T47D (cell line): ENCODE data around the gene XCR1.

Experiments
- DNase-seq, 2 experiments: peaks; one replicate each; pipeline versions ENCODE4 v3.0.0 to v3.0.0-alpha.2; 2011 to 2012; ENCODE audit warnings: low read depth in 1 of 2, low spot score in 1 of 2
- JUND ChIP-seq: IDR thresholded peaks from 2 replicates; pipeline ENCODE4 v1.6.1; 2012; ENCODE audit warnings: low read depth
- in situ Hi-C: cut with HindIII; loops from 2 replicates; pipeline ENCODE4 v1.10.0; 2016; ENCODE audit warnings: low sequenced_read_pairs, low pct_unique_long_range_greater_than_20kb

The XCR1 gene

DNA sequence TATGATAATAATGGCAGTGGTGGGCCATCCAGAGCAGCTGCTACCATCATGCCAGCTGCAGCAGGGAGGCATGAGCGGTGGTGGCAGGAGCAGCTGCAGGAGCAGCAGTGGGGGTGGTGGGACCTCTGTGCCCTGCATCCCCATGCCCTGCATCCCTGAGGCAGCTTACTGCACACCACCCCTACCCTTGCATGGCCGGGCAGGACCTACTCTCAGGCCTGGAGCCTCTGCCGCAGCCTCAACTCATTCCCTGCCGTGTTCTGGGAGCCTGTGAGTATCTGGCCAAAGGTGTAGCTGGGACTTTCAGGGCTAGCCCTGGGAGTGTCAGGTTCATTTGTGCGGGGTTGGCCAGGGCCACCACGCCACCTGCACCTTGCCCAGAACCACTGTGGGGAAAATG, 3.3 kb upstream of the XCR1 start:
- in situ Hi-C loops: no loop called here
- TF ChIP-seq JUND: no peak
- no peak for DNase-seq

DNA sequence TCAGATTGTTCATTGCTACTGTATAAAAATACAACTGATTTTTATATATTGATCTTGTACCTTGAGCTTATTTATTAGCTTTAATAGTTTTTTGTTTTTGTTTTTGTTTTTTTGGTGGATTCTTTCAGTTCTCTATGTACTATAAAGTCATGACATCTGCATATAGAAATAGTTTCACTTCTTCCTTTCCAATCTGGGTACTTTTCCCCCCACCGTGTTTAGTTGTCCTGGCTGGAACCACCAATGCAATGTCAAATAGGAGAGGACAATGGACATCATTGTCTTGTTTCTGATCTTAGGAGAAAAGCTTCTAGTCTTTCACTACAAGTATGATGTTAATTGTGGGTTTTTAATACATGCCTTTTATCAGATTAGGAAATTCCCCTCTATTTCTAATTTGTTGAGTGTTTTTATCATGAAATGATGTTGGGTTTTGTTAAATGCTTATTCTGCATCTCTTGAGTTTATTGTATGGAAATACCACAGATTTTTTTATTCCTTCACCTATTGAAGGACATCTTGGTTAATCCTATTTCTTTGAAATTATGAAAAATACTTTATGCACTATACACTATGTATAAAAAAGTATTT, 2.8 kb upstream of the XCR1 start:
- in situ Hi-C loops: no loop called here
- DNase-seq: no peak
- no peak for TF ChIP-seq JUND

DNA sequence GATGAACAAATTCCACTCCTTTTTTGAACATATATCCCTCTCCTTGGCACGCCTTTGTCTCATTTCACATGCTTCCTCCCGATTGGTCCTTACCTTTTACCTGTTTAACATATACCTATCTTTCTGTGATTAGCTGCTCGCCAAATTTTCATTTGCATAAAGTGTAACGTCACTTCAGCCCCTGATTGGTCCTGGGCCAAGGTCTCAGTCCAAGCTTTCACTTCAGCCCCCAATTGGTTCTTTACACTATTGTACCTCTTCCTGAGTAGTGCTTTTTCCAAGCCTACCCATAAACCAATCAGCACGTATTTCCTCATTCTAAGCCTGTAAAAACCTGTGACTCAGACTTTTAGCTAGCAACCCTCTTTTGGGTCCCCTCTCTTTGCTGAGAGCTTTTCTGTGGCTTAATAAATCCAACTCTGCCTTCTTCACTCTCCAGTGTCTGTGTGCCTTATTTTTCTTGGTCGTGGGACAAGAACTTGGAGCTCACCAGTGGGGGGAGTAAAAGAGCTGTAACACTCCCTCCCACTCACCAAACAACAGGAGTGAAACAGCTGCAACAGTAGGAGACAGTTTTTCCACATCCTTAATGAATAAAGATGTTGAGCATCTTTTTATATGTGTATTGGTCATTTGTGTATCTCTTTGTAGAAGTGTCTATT, 584 bp upstream of the XCR1 start:
- in situ Hi-C loops: no loop called here
- no peak for TF ChIP-seq JUND
- peak in 1 of 2 experiments; percentile 30 for DNase-seq

DNA sequence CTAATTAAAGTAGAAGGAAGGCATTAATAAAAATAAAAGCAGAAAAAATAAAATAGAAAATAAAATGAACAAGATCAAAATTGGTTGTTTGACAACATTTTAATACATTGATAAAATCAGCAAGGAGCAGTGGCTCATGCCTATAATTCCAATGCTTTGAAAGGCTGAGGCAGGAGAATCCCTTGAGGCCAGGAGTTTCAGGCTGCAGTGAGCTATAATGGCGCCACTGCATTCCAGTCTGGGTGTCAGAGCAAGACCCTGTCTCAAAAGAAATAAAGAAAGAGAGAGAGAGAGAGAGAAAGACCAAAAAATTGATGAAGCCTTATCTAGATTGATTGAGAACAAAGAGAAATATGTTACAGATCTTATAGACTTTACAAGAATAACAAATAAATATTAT, 2.1 kb downstream of the XCR1 start:
- no peak for DNase-seq
- TF ChIP-seq JUND: no peak
- in situ Hi-C loops: no loop called here

DNA sequence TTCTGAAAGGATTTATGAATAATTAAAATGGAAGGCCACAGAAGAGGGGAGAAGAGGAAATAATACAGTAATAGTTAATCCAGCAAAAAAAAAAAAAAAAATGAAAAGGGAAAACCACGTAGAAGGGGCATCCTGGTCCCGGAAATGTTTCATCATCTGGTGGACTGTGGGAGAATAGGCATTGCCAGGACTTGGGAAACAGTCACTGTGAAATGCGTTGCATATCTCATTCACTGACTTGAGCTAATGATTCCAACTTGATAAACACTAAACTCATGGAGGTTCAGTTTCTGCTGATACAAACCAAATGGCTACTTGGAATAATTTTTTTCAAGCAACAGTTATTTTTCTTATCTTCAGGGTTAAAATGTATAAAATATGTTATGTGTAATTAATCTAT, 3.2 kb downstream of the XCR1 start:
- DNase-seq: no peak
- TF ChIP-seq JUND: no peak
- in situ Hi-C loops: no loop called here

DNA sequence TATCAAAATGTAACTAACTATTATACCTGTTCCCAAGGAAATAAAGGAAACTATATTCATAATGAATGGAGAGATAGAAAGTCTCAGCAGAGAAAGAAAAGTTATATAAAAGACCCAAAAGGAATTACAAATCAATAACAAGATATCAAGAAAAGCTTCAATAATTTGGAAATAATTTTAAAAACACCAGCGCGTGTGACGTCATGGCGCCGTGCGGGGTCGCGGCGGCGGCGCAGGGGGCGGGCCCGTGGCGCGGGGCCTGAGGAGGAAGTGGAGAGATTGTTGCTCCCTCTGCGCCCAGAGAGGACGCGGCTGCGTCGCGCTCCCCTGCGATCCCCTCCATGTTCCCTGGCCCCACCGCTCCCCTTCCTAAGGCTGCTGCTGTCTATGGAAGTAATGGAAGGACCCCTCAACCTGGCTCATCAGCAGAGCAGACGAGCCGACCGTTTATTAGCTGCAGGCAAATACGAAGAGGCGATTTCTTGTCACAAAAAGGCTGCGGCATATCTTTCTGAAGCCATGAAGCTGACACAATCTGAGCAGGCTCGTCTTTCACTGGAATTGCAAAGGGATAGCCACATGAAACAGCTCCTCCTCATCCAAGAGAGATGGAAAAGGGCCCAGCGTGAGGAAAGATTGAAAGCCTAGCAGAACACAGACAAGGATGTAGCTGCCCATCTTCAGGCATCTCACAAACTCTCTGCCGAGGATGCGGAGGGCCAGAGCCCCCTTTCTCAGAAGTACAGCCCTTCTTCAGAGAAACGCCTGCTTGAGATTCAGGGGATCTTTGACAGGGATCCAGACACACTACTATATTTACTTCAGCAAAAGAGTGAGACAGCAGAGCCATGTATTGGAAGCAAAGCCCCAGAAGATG, 4.1 kb downstream of the XCR1 start:
- in situ Hi-C loops: no loop called here
- DNase-seq: no peak
- TF ChIP-seq JUND: no peak

DNA sequence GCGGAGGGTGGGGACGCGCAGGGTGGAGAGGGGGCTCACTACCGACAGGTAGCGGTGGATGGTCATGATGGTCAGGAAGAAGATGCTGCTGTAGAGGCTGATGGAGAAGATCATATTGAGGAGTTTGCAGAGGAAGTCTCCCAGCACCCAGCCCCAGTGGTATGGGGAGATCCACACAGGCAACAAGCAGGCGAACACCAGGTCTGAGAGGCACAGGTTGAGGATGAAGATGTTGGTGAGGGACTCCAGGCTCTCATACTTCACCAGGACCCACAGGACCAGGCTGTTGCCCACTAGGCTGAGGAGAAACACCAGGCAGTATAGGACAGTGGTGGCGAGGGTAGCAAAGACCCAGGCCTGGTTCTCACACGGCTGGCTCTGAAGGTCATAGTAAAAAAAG, 5.8 kb downstream of the XCR1 start:
- DNase-seq: no peak
- TF ChIP-seq JUND: no peak
- in situ Hi-C loops: no loop called here

DNA sequence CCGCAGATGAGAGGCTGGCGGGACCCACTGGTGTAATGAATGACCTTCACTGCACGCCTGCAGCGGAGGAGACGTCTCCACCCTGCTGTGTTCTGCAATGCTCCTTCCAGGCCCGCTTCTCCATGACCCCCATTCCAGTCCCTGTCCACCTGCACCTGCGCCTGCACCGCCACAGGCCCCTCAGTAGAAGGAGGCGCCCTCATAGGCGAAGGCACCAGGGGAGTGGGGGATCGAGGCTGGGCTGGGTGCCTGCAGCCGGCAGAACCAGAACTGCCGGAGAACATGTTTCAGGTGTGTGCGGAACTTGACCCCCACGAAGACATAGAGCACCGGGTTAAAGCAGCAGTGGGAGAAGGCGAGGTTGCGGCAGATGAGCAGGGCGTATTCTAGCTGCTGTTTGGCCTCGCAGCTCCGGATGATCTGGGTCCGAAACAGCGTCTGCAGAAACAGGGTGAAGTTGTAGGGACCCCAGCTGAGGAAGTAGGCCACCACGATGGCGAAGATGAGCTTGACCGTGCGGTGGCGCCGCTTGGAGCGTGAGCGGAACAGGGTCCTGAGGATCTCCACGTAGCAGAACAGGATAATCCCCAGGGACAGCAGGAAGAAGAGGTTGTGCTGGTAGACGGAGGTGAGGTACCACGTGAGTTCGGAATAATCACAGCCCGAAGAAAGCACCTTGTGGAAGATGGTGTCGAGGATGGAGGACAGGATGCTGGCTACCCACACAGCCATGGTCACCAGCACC, 6.3 kb downstream of the XCR1 start:
- in situ Hi-C loops: no loop called here
- no peak for TF ChIP-seq JUND
- DNase-seq: no peak

DNA sequence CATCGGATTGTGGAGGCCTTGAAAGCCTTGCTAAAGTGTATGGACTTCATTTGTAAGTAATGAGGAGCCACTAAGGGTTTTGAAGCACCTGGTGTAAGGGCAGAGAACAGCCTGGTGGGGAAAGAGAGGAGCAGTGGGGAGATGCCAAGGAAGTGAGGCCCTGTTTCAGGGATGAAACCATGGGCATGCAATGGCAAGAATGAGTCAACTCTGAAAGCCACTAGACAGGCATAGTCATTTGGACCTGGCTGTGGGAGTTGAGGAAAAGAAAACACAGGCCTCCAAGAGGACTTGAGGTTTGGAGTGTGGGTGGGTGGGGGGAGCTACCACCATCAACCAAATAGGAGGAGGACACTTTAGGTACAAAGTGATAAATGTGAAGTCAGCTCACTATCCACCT, 7.6 kb downstream of the XCR1 start:
- TF ChIP-seq JUND: no peak
- in situ Hi-C loops: no loop called here
- no peak for DNase-seq

DNA sequence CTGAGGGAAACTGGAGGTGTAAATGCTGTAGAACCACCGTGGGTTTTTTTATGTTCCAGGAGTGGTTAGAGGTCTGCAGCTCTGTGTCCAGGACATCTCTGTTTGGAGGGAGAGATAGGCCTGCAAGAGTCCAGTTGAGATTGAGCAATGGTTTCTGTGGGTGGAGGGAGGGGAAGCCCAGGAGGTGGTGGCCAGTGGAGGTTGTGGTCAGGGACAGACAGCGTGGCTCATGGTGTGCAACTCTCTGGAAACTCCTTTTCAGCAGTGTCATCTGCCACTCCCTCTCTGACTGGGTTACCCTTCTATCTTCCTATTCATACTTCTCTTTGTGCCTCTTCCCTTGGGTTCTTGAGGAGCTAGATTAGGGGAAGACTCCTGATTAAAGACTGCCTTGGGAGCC, 9.6 kb downstream of the XCR1 start:
- in situ Hi-C loops: no loop called here
- TF ChIP-seq JUND: no peak
- DNase-seq: no peak

DNA sequence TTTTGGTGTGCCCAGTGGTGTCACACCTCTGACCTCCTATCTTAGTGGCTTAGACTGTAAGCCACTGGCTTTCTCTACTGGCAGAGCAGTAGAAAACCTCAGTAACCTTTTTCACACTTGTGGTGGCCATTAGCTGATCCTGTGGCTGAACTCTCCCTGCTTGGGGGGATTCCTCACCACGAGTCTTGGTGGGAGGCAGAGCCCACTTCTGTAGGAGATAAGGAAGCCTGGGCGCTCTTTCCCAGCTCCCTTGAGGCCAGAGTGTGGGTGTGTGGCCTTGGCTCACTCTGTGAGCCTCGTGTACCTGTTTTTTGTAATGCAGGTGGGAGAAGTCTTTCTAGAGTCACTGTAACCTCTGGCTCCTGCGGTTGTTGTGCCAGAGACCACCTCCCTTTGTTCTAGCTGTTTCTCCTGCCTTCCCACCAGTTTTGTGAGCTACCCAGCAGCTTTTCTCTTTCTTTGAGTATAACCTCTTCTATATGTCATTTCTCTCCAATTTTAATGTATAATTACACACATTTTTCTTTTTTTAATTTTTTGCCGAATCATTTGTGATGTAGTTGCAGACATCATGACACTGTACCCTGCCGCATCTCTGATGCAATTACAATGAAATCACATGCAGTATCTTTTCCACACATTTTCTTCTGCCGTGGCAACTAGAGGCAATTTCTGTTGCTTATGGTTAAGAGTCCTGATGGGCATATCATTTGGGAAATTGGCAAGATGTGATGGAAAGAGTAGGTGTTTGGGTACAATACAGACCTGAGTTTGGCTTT, 13.8 kb downstream of the XCR1 start:
- in situ Hi-C loops: no loop called here
- no peak for DNase-seq
- no peak for TF ChIP-seq JUND

DNA sequence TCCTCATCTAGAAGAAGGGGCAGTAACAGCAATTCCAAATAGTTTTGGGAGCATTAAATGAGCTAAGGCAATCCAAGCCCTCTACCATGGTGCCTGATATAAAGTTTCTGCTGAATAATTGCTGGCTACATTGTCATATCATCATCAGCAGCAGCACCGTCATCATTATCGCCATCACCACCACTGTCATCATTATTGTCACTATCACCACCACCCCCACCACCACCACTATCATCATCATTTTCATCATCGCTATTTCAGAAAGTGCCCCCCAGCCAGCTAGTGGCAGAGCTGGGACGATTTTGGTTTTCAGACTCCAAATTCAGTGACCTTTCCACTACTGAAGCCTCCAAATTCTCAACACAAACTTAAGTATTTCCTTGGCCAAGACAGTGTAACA, 15.0 kb downstream of the XCR1 start:
- TF ChIP-seq JUND: no peak
- DNase-seq: no peak
- in situ Hi-C loops: no loop called here
